SIG-M5 treated with dmso at 0.1 percent for 504 hours (cell line): ENCODE measurements around the gene CEBPZOS.
"Not testable (repeated sequence)": the region's sequence is repeated elsewhere in the genome, so short reads cannot be mapped to it uniquely, and the experiment has no call there.

ENCODE experiments used
- DNase-seq: peaks from one replicate; lab custom pipeline; 2025; ENCODE audit not compliant: unreplicated experiment; lab: John Stamatoyannopoulos, UW

The CEBPZOS gene

GRCh38 chr2:37190290-37190689 is 6.0 kb upstream of the CEBPZOS start:
- peak; percentile 93 for DNase-seq

- no peak for DNase-seq
These were observed 5.0 kb upstream of the CEBPZOS start for GRCh38 chr2:37191253-37191652.

DNA sequence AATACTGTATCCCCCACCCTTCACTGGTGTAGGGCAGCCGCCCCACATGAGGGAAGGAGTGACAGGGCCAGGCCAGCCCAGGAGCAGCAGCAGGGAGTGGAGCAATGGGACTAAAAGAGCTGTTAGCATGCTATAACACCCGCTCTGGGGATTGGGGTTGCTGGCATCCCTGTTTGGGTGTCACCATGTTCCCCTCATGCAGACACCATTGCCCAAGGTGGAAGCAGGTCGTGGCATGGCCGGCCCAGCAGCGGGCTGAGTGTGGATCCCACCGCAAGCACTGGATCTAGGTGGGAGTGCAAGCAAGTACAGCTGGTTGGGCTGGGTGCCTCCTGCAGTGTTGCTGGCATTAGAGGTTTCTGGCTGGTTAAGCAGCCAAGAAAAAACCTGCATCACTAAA is 4.5 kb upstream of the CEBPZOS start:
- no peak for DNase-seq

GRCh38 chr2:37192551-37192950 is 3.7 kb upstream of the CEBPZOS start:
- DNase-seq: no peak

GRCh38 chr2:37195862-37196319 is 405 bp upstream of the CEBPZOS start:
- not testable (repeated sequence) for DNase-seq

GRCh38 chr2:37198681-37199065 is 2.4 kb downstream of the CEBPZOS start:
- no peak for DNase-seq

- no peak for DNase-seq
These were observed 4.9 kb downstream of the CEBPZOS start for GRCh38 chr2:37201208-37201607.

GRCh38 chr2:37201766-37202165 is 5.5 kb downstream of the CEBPZOS start:
- peak; percentile 65 for DNase-seq

GRCh38 chr2:37203708-37204107 is 7.4 kb downstream of the CEBPZOS start:
- DNase-seq: no peak

DNA sequence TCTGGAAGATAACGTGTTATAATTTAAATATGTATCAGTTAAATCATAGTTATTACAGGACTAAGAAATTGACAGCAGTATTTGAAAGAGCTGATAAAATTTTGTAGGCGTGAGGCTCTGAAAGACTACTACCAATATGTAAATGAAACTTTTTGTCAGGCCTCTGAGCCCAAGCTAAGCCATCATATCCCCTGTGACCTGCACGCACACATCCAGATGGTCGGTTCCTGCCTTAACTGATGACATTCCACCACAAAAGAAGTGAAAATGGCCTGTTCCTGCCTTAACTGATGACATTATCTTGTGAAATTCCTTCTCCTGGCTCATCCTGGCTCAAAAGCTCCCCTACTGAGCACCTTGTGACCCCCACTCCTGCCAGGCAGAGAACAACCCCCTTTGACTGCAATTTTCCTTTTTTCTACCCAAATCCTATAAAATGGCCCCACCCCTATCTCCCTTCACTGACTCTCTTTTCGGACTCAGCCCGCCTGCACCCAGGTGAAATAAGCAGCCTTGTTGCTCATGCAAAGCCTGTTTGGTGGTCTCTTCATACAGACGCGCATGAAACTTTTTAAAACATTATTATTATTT is 8.9 kb downstream of the CEBPZOS start:
- not testable (repeated sequence) for DNase-seq

DNA sequence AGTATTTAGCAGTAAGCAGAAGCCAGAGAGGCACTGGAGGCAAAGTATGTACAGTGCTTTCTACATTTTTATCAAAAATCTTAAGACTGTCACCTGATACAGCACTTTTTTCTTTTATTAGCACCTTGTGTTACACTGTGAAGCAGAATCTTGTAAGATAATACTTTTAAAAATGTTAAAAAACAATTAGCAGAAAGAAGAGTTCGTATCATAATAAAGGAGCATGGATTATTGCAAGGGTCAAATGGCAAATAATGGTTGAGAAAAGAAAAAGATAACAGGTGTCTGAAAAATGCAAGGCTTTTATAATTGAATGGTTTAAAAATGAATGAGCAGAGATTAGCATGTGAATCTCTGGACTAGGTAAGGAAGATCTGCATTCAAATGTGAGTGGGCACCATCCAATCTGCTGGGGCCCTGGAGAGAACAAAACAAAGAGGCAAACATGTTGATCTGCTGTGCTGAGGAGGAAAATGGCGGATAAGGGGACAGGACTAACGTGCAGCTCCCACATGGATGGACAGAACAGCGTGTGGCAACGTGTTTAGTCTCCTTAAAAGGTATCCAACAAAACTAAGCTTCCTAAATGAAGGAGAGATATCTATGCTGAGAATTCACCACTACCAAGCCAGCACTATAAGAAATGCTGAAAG is 9.5 kb downstream of the CEBPZOS start:
- no peak for DNase-seq

DNA sequence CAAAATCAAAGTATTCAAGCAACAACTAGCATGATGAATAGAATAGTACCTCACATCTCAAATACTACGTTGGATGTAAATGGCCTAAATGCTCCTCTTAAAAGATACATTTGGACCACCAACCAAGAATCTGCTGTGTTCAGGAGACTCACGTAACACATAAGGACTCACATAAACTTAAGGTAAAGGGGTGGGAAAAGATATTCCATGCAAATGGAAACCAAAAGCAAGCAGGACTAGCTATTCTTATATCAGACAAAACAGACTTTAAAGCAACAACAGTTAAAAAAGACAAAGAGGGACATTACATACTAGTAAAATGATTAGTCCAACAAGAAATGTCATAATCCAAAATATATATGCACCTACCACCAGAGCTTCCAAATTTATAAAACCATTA is 10.5 kb downstream of the CEBPZOS start:
- DNase-seq: not testable (repeated sequence)

DNA sequence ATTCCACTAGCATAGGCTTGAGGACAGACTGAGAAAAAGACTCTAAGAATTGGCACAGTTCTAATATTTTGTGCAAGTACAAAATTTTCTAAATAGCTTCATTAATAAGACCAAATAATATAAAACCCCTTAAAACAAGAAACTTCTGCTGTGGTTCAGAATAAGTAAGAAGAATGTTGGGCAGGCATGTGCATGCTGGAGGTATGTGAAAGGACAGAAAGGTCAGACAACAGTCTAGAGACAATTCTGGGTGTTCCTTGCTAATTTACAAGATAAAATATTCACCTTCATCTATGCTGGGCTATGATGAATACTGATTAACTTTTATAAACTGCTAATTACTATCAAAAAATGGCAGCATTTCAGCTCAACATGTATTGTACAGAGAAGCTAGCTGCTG is 14.9 kb downstream of the CEBPZOS start:
- no peak for DNase-seq

DNA sequence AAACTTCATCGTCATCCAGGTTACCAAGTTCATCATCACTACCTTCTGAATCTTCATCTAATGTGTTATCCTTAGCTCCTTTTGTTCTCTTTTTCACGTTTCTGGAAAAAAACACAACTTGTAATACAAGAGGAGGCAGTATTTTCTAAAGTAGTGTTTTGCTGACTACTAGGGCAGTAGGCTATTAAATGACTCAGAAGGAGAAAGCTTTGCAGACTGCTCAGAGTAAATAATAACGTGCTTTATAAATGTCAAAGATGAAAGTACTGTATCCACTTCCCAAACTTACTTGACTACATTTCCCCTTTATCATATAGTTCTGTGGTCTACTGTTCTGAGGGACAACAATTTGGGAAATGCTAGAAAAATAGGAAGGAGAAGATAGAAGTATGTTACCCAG is 15.6 kb downstream of the CEBPZOS start:
- no peak for DNase-seq

- DNase-seq: no peak
These were observed 19.0 kb downstream of the CEBPZOS start for GRCh38 chr2:37215250-37215649.

- no peak for DNase-seq
These were observed 22.8 kb downstream of the CEBPZOS start for GRCh38 chr2:37219046-37219445.

DNA sequence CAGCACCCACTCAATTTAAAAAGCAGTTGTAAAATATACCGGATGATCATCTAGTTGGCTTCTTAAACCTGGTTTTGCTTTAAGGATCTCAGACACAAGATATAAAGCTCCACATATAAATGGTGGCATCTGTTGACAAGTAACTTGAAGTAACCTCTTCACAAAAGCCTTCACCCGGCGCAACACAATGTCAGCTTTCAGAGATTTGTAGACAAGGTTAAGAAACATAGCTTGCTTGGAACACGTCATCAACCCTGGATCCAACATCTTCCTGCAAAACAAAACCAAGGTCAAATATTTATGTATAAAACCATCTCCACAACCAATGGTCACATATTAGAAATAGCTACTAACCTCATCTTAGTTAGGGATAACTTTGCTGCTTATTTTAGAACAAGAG is 26.8 kb downstream of the CEBPZOS start:
- DNase-seq: no peak

- DNase-seq: no peak
These were observed 27.8 kb downstream of the CEBPZOS start for GRCh38 chr2:37224063-37224462.

GRCh38 chr2:37225129-37225528 is 28.8 kb downstream of the CEBPZOS start:
- DNase-seq: not testable (repeated sequence)

GRCh38 chr2:37226863-37227262 is 30.6 kb downstream of the CEBPZOS start:
- DNase-seq: no peak

- DNase-seq: no peak
These were observed 32.5 kb downstream of the CEBPZOS start for GRCh38 chr2:37228788-37229187.

- peak; percentile 8 for DNase-seq
These were observed 34.3 kb downstream of the CEBPZOS start for GRCh38 chr2:37230581-37230980.
